Memory B cell (primary cell): Measurements from ENCODE around the gene CEP44.
"Not testable (repeated sequence)": the region's sequence is repeated elsewhere in the genome, so short reads cannot be mapped to it uniquely, and the experiment has no call there.

Experiments used
- ATAC-seq: fragments of 150-1000 bp; cut with Tn5 transposase; 2 replicates; pipeline ENCODE4 v1.10.0; 2021; ENCODE audit warnings: low read depth, mild to moderate bottlenecking, moderate library complexity
- DNase-seq, 2 donors: peaks; one replicate each; pipeline ENCODE4 v3.0.0; 2022; ENCODE audit warnings: low spot score in 2 of 2
- H3K27ac Mint-ChIP-seq: one replicate; pipeline ENCODE4 v1.8.0; 2022; ENCODE audit warnings: mild to moderate bottlenecking, moderate library complexity, mixed read lengths
- H3K27me3 Mint-ChIP-seq: one replicate; pipeline ENCODE4 v1.8.0; 2022; ENCODE audit warnings: mixed read lengths
- H3K36me3 Mint-ChIP-seq: one replicate; pipeline ENCODE4 v1.8.0; 2022; ENCODE audit warnings: mild to moderate bottlenecking, mixed read lengths
- H3K4me1 Mint-ChIP-seq: one replicate; pipeline ENCODE4 v1.8.0; 2022; ENCODE audit warnings: mixed read lengths
- H3K4me3 Mint-ChIP-seq: one replicate; pipeline ENCODE4 v1.8.0; 2022; ENCODE audit warnings: mild to moderate bottlenecking, moderate library complexity, mixed read lengths
- H3K9me3 Mint-ChIP-seq: one replicate; pipeline ENCODE4 v1.8.0; 2022; ENCODE audit warnings: mixed read lengths

Gene CEP44

DNA sequence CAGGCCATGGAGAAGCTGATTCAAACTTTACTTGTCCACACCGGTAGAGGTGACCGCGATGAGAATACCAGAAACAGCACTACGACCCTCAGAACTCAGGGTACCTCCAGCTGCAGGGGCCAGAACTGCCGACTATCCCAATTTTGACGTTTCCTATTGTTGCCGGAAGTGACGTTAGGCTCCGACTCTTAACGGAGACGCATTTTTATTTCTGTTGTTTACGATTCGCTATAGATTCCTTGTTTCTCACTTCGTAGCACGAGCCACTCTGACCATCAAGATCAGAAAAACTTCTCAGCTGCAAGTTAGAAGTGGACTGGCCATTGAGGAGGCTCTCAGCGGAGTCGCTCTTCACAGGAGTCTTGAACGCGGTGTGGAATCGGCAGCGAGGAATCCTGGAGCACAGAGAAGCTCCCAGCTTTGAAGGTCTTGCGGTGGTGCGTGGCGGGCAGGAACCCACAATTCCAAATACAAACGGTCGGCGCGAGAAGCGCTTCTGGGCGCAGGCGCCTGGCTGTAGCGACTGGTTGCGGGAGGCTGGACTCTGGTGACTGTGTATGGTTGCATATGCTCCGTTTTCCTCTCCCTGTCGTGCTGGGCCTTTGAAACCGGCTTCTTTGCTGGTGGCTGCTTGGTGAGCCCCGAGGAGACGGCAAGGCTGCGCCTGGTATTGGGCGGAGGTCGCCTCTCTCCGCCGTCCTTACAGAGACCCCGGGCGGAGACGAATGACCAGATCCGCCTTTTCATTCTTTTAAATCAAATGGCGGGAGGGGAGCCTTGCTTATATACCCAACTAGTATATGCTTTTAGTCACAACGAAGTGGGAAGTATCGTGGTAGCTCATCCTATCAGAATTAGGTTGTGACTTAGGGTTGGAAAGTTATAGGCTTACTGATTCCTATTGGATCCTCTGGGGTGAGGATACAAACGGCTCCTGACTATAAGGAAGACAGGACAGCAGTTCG is at the start of gene CEP44, which contains the start of gene FBXO8:
CEP44 (plus strand) TSS at position 405 of the 965 bp plus-strand sequence. CDS start 15,211 bp downstream, outside the sequence.
FBXO8 (minus strand) TSS at position 161 of the 965 bp plus-strand sequence. CDS start 20,575 bp downstream, outside the sequence.
- H3K9me3 Mint-ChIP-seq = no peaks in the 10 kb centered on the region
- no peaks in the 10 kb centered on the region for H3K27me3 Mint-ChIP-seq
- peaks cover 12% of the 10 kb centered on the region for H3K36me3 Mint-ChIP-seq
- peak within 1 kb of the TSS; percentile 100 for H3K4me3 Mint-ChIP-seq
- DNase-seq (peak; percentile 58 to 71), ATAC-seq (peak; percentile 66)
- H3K4me1 Mint-ChIP-seq = peaks cover 23% of the 10 kb centered on the region
- H3K27ac Mint-ChIP-seq = peak within 1 kb of the TSS; percentile 99

- no peak for ATAC-seq
- no peak for DNase-seq
- Mint-ChIP-seq H3K9me3 (no peaks in the 10 kb centered on the region), H3K4me3 (no peak overlapping the region), H3K36me3 (peaks cover 14% of the 10 kb centered on the region), H3K27ac (no peak overlapping the region), H3K27me3 (no peaks in the 10 kb centered on the region), H3K4me1 (no peaks in the 10 kb centered on the region)
Measured at GRCh38 chr4:174236359-174236758, 47.4 kb upstream of the CEP44 start.

- H3K4me3 Mint-ChIP-seq = no peak overlapping the region
- H3K9me3 Mint-ChIP-seq = no peaks in the 10 kb centered on the region
- ATAC-seq = no peak
- H3K4me1 Mint-ChIP-seq = no peaks in the 10 kb centered on the region
- no peaks in the 10 kb centered on the region for H3K27me3 Mint-ChIP-seq
- no peak overlapping the region for H3K27ac Mint-ChIP-seq
- H3K36me3 Mint-ChIP-seq = peaks cover 11% of the 10 kb centered on the region
- DNase-seq = no peak
Measured at GRCh38 chr4:174241162-174241561, 42.5 kb upstream of the CEP44 start.

- H3K36me3 Mint-ChIP-seq = peaks cover 7% of the 10 kb centered on the region
- no peak overlapping the region for H3K4me3 Mint-ChIP-seq
- ATAC-seq (no peak), DNase-seq (no peak)
- H3K4me1 Mint-ChIP-seq = no peaks in the 10 kb centered on the region
- H3K27me3 Mint-ChIP-seq = no peaks in the 10 kb centered on the region
- H3K9me3 Mint-ChIP-seq = no peaks in the 10 kb centered on the region
- no peak overlapping the region for H3K27ac Mint-ChIP-seq
Measured at GRCh38 chr4:174244441-174244840, 39.3 kb upstream of the CEP44 start.

- Mint-ChIP-seq H3K9me3 (no peaks in the 10 kb centered on the region), H3K4me1 (no peaks in the 10 kb centered on the region), H3K36me3 (peaks cover 8% of the 10 kb centered on the region), H3K27me3 (no peaks in the 10 kb centered on the region), H3K27ac (no peak overlapping the region), H3K4me3 (no peak overlapping the region)
- ATAC-seq = no peak
- no peak for DNase-seq
Measured at GRCh38 chr4:174245714-174246113, 38.0 kb upstream of the CEP44 start.

DNA sequence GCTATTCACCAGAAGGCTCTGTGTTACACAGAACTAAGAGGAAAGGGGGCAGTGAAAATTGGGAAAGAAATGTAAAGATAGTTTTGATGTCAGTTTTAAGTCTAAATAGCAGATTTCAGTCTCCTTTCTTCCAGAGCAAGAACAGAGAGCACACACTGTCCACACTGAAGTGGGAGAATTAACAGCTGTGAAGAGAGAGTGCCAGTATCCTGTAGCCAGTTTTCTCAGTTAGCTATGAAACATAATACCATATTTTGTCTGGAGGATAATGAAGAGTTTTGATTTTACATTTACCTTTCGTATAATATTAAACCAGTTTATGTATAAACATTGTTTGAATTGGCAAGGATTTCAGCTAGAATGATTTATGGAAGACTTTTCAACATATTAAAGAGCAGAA is 35.3 kb upstream of the CEP44 start:
- Mint-ChIP-seq H3K4me1 (no peaks in the 10 kb centered on the region), H3K9me3 (no peaks in the 10 kb centered on the region), H3K36me3 (peaks cover 8% of the 10 kb centered on the region), H3K27me3 (no peaks in the 10 kb centered on the region), H3K4me3 (no peak overlapping the region), H3K27ac (no peak overlapping the region)
- ATAC-seq = no peak
- no peak for DNase-seq

GRCh38 chr4:174252412-174252811 is 31.3 kb upstream of the CEP44 start:
- Mint-ChIP-seq H3K27ac (no peak overlapping the region), H3K36me3 (peaks cover 6% of the 10 kb centered on the region), H3K9me3 (no peaks in the 10 kb centered on the region), H3K27me3 (no peaks in the 10 kb centered on the region), H3K4me3 (no peak overlapping the region), H3K4me1 (no peaks in the 10 kb centered on the region)
- ATAC-seq (no peak), DNase-seq (no peak)

- DNase-seq = no peak
Measured at GRCh38 chr4:174254613-174255012, 29.1 kb upstream of the CEP44 start.

DNA sequence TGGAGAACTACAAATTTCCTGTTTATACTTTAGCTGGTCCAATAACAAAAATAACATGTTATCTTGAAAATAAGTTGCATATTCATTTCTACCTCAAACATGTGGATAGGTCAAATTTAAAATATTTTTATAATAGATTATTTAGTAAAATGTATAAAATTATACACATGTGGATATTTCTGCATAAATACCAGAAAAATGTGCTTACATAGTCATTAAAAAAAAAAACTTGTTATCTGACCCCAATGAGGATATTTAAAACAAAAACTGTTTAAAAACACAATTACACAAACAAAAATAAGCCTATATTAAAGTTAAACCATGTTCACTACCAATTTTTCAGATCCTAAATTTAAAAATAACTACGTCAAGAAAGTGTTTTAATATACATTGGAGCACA is 28.3 kb upstream of the CEP44 start:
- Mint-ChIP-seq H3K4me1 (no peaks in the 10 kb centered on the region), H3K36me3 (peaks cover 2% of the 10 kb centered on the region), H3K27me3 (no peaks in the 10 kb centered on the region), H3K9me3 (no peaks in the 10 kb centered on the region), H3K4me3 (no peak overlapping the region), H3K27ac (no peak overlapping the region)
- DNase-seq = no peak
- ATAC-seq = no peak

More at GRCh38 chr4:174254613-174255012, 29.1 kb upstream of the CEP44 start:
- Mint-ChIP-seq H3K36me3 (peaks cover 5% of the 10 kb centered on the region), H3K9me3 (no peaks in the 10 kb centered on the region), H3K4me1 (no peaks in the 10 kb centered on the region), H3K4me3 (no peak overlapping the region), H3K27me3 (no peaks in the 10 kb centered on the region), H3K27ac (no peak overlapping the region)
- ATAC-seq = no peak

DNA sequence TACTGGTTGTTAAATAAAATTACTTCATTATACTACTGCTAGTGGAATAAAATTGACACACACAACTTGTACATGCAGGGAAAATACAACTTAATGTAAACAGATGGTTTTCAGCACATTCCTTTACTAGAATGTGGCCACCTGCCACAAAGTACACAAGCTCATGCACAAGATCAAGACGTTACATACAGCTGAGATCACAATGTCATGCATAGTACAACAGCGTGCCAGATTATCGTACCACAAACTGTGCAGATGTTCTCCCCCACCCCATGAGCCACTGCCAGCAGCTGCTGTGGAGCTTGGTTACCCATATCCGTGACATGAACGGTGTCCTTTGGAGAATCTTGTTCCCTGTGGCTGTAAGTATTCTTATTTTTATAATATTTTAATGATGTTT is 27.9 kb upstream of the CEP44 start:
- no peak for DNase-seq
- H3K27me3 Mint-ChIP-seq = no peaks in the 10 kb centered on the region
- H3K36me3 Mint-ChIP-seq = peaks cover 2% of the 10 kb centered on the region
- no peak for ATAC-seq
- no peak overlapping the region for H3K4me3 Mint-ChIP-seq
- no peak overlapping the region for H3K27ac Mint-ChIP-seq
- H3K9me3 Mint-ChIP-seq = no peaks in the 10 kb centered on the region
- no peaks in the 10 kb centered on the region for H3K4me1 Mint-ChIP-seq

- Mint-ChIP-seq H3K27ac (no peak overlapping the region), H3K4me3 (no peak overlapping the region), H3K4me1 (no peaks in the 10 kb centered on the region), H3K36me3 (peaks cover 2% of the 10 kb centered on the region), H3K9me3 (no peaks in the 10 kb centered on the region), H3K27me3 (no peaks in the 10 kb centered on the region)
- ATAC-seq (no peak), DNase-seq (no peak)
Measured at GRCh38 chr4:174256277-174256713, 27.4 kb upstream of the CEP44 start.

DNA sequence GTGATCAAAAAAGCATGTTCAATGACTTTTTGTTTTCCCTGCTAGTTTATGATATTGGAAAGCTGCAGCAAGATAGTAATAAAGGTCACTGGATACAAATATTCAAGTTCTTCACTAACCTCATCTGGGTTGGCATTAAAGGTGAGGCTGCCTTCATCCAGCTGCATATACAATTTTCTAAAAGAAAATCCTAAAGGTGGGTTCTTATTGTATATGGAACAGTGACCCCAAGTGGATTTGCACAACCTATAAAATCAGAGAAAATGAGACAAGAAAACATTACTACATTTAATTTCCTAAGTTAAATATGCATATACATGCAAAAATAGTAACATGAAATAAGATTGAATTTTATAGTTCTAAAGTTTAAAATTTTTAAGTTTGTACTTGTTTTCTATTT is 24.1 kb upstream of the CEP44 start:
- H3K27ac Mint-ChIP-seq = no peak overlapping the region
- ATAC-seq = no peak
- peaks cover 2% of the 10 kb centered on the region for H3K4me1 Mint-ChIP-seq
- peaks cover 4% of the 10 kb centered on the region for H3K36me3 Mint-ChIP-seq
- H3K4me3 Mint-ChIP-seq = no peak overlapping the region
- H3K27me3 Mint-ChIP-seq = no peaks in the 10 kb centered on the region
- H3K9me3 Mint-ChIP-seq = no peaks in the 10 kb centered on the region
- no peak for DNase-seq

- DNase-seq (no peak), ATAC-seq (no peak)
- H3K9me3 Mint-ChIP-seq = no peaks in the 10 kb centered on the region
- H3K4me1 Mint-ChIP-seq = peaks cover 5% of the 10 kb centered on the region
- H3K27me3 Mint-ChIP-seq = no peaks in the 10 kb centered on the region
- no peak overlapping the region for H3K4me3 Mint-ChIP-seq
- peaks cover 7% of the 10 kb centered on the region for H3K36me3 Mint-ChIP-seq
- H3K27ac Mint-ChIP-seq = no peak overlapping the region
Measured at GRCh38 chr4:174260099-174260498, 23.6 kb upstream of the CEP44 start.

DNA sequence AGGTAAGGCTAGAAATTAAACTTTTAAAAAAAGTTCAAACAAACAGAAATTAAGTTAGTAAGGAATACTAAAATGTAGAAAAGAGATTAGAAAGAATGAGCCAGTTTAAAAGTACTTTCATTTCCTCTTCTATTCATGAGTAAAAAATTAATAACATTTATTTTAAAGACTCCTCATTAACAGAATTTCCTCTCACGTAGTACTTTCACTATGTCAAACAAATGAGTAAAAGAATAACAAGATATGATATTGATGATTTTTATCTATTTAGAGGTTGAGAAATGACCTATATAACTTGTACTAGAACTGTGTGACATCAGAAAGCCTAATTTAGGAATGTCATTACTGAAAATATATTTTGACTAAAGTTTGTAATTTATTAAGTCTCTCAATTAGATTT is 22.3 kb upstream of the CEP44 start:
- H3K4me1 Mint-ChIP-seq, H3K9me3 Mint-ChIP-seq, H3K36me3 Mint-ChIP-seq, H3K27ac Mint-ChIP-seq, H3K27me3 Mint-ChIP-seq, H3K4me3 Mint-ChIP-seq, DNase-seq, ATAC-seq: not testable (repeated sequence)
